ENCODE measurements around the gene CDKN2B.

The CDKN2B gene

GRCh38 chr9:22008384-22008716 lies 755 bp downstream of the CDKN2B start:
- Histone ChIP-seq H3F3A (ENCODE audit: low read depth) (no peaks in the 10 kb centered on the region), H3K9me2 (replicated peaks; ENCODE audit: low read depth, low read length) (no peaks in the 10 kb centered on the region), H3K4me3 (ENCODE audit: low read length, poor library complexity, severe bottlenecking) (no peak overlapping the region), H3K4me1 (ENCODE audit: insufficient read depth, low read length, poor library complexity, severe bottlenecking) (no peaks in the 10 kb centered on the region), H4K20me1 (ENCODE audit: insufficient read depth, low read length, poor library complexity, severe bottlenecking) (peaks cover 8% of the 10 kb centered on the region), H3K79me2 (ENCODE audit: insufficient read depth, low read length) (peaks cover 39% of the 10 kb centered on the region; the same call in 1 of the 2 replicates), H3K9ac (ENCODE audit: low read depth, low read length, poor library complexity, severe bottlenecking) (no peak overlapping the region), H3K9me3 (ENCODE audit: insufficient read depth, low read depth, low read length) (no peaks in the 10 kb centered on the region), H3K36me3 (ENCODE audit: insufficient read depth, low read length) (peaks cover 4% of the 10 kb centered on the region; the same call in 1 of the 2 replicates), H3K27me3 (ENCODE audit: insufficient read depth, low read length, poor library complexity, severe bottlenecking) (no peaks in the 10 kb centered on the region), H3K4me2 (ENCODE audit: low read depth, low read length, poor library complexity, severe bottlenecking) (no peak overlapping the region), H2AFZ (ENCODE audit: low read length) (no peak overlapping the region)
- TF ChIP-seq, protein P1, sequence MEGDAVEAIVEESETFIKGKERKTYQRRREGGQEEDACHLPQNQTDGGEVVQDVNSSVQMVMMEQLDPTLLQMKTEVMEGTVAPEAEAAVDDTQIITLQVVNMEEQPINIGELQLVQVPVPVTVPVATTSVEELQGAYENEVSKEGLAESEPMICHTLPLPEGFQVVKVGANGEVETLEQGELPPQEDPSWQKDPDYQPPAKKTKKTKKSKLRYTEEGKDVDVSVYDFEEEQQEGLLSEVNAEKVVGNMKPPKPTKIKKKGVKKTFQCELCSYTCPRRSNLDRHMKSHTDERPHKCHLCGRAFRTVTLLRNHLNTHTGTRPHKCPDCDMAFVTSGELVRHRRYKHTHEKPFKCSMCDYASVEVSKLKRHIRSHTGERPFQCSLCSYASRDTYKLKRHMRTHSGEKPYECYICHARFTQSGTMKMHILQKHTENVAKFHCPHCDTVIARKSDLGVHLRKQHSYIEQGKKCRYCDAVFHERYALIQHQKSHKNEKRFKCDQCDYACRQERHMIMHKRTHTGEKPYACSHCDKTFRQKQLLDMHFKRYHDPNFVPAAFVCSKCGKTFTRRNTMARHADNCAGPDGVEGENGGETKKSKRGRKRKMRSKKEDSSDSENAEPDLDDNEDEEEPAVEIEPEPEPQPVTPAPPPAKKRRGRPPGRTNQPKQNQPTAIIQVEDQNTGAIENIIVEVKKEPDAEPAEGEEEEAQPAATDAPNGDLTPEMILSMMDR (conservative IDR thresholded peaks at IDR 0.05; ENCODE audit: low read length): no peak
- no peak for TF ChIP-seq EZH2phosphoT487 (IDR thresholded peaks at IDR 0.05; ENCODE audit: borderline replicate concordance)

DNA sequence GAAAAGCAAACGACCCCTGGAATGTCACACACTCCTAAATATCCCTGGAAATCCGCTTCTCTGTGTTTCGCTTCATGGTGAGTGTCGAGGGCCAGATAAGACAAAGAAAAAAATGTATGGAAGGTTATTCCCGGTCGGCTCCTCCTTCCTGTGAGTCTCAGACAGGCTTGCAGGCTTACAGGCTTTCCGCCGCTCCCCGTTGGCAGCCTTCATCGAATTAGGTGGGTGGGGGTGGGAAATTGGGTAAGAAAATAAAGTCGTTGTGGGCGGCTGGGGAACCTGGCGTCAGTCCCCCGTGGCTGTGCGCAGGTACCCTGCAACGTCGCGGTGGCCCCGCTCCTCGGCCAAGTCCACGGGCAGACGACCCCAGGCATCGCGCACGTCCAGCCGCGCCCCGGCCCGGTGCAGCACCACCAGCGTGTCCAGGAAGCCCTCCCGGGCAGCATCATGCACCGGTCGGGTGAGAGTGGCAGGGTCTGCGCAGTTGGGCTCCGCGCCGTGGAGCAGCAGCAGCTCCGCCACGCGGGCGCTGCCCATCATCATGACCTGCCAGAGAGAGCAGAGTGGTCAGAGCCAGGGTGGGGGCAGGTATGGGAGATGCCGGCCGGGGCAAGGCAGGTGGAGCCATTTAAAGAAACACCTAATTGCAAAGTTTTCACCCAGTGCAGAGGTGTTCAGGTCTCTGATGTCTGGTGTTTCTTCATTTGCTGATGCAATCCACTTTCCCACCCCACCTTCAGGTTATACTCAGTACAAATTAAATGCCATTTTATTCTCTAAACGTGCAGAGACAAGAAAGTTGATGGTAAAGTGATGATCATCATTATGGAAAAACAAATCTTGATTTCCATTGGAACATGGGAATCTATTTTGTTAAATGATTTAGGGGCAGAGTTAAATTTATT lies 3.2 kb downstream of the CDKN2B start:
- peaks cover 60% of the 10 kb centered on the region for H3K79me2 ChIP-seq (ENCODE audit: insufficient read depth, low read length)
- no peak overlapping the region for H2AFZ ChIP-seq (ENCODE audit: low read length)
- no peaks in the 10 kb centered on the region for H3K27me3 ChIP-seq (ENCODE audit: insufficient read depth, low read length, poor library complexity, severe bottlenecking)

GRCh38 chr9:22005021-22005701 lies 3.9 kb downstream of the CDKN2B start:
- Histone ChIP-seq H3K4me3 (ENCODE audit: low read length, poor library complexity, severe bottlenecking) (no peak overlapping the region), H3K27me3 (ENCODE audit: insufficient read depth, low read length, poor library complexity, severe bottlenecking) (no peaks in the 10 kb centered on the region)

More for the DNA sequence above, 3.2 kb downstream of the CDKN2B start:
- Histone ChIP-seq H3K9me3 (ENCODE audit: insufficient read depth, low read depth, low read length) (no peaks in the 10 kb centered on the region), H3K36me3 (ENCODE audit: insufficient read depth, low read length) (peaks cover 4% of the 10 kb centered on the region; the same call in 1 of the 2 replicates), H3K9me2 (replicated peaks; ENCODE audit: low read depth, low read length) (no peaks in the 10 kb centered on the region), H3K4me2 (ENCODE audit: low read depth, low read length, poor library complexity, severe bottlenecking) (no peak overlapping the region), H3K4me1 (ENCODE audit: insufficient read depth, low read length, poor library complexity, severe bottlenecking) (peaks cover 10% of the 10 kb centered on the region), H4K20me1 (ENCODE audit: insufficient read depth, low read length, poor library complexity, severe bottlenecking) (peaks cover 14% of the 10 kb centered on the region), H3K4me3 (ENCODE audit: low read length, poor library complexity, severe bottlenecking) (no peak overlapping the region), H3K9ac (ENCODE audit: low read depth, low read length, poor library complexity, severe bottlenecking) (no peak overlapping the region), H3F3A (ENCODE audit: low read depth) (no peaks in the 10 kb centered on the region)
- no peak for TF ChIP-seq EZH2phosphoT487 (IDR thresholded peaks at IDR 0.05; ENCODE audit: borderline replicate concordance)
- TF ChIP-seq, protein P1 (conservative IDR thresholded peaks at IDR 0.05; ENCODE audit: low read length): no peak

More at GRCh38 chr9:22005021-22005701, 3.9 kb downstream of the CDKN2B start:
- Histone ChIP-seq H3K9ac (ENCODE audit: low read depth, low read length, poor library complexity, severe bottlenecking) (no peak overlapping the region), H3K9me2 (replicated peaks; ENCODE audit: low read depth, low read length) (no peaks in the 10 kb centered on the region), H3K4me1 (ENCODE audit: insufficient read depth, low read length, poor library complexity, severe bottlenecking) (peaks cover 13% of the 10 kb centered on the region), H4K20me1 (ENCODE audit: insufficient read depth, low read length, poor library complexity, severe bottlenecking) (peaks cover 18% of the 10 kb centered on the region), H3K36me3 (ENCODE audit: insufficient read depth, low read length) (peaks cover 4% of the 10 kb centered on the region; the same call in 1 of the 2 replicates), H3K4me2 (ENCODE audit: low read depth, low read length, poor library complexity, severe bottlenecking) (no peak overlapping the region), H3K9me3 (ENCODE audit: insufficient read depth, low read depth, low read length) (no peaks in the 10 kb centered on the region), H3F3A (ENCODE audit: low read depth) (no peaks in the 10 kb centered on the region), H3K79me2 (ENCODE audit: insufficient read depth, low read length) (peaks cover 64% of the 10 kb centered on the region), H2AFZ (ENCODE audit: low read length) (no peak overlapping the region)
- TF ChIP-seq, protein P1 (conservative IDR thresholded peaks at IDR 0.05; ENCODE audit: low read length): no peak
- no peak for TF ChIP-seq EZH2phosphoT487 (IDR thresholded peaks at IDR 0.05; ENCODE audit: borderline replicate concordance)

Data from Loucy (cell line).